Sigmoid colon (tissue), 4 donors: ENCODE data around the gene PGM5.
A peak's percentile ranks its signal among the peaks of the same experiment; 100 is the strongest.

Source experiments
- POLR2A ChIP-seq, 2 donors: fragments of 450-650 bp; IDR thresholded peaks; one replicate each; pipeline ENCODE4 v1.6.1; 2016; ENCODE audit warnings: antibody characterized with exemption in 2 of 2, mild to moderate bottlenecking in 2 of 2, moderate library complexity in 2 of 2
- POLR2AphosphoS5 ChIP-seq, 4 donors: sonication (generic); formaldehyde crosslinking; IDR thresholded peaks; one replicate each; pipeline ENCODE4 v1.6.1; 2017; ENCODE audit warnings: antibody characterized with exemption in 4 of 4
- TF ChIP-seq, protein P1 (sequence below), 4 experiments: fragments of 450-650 bp in 3 of 4; fragments of 200-600 bp in 1 of 4; IDR thresholded peaks; one replicate each; pipeline ENCODE4 v1.5.1; 2016 to 2019; ENCODE audit warnings: antibody characterized with exemption in 4 of 4, mild to moderate bottlenecking in 3 of 4, moderate library complexity in 2 of 4

DNA sequence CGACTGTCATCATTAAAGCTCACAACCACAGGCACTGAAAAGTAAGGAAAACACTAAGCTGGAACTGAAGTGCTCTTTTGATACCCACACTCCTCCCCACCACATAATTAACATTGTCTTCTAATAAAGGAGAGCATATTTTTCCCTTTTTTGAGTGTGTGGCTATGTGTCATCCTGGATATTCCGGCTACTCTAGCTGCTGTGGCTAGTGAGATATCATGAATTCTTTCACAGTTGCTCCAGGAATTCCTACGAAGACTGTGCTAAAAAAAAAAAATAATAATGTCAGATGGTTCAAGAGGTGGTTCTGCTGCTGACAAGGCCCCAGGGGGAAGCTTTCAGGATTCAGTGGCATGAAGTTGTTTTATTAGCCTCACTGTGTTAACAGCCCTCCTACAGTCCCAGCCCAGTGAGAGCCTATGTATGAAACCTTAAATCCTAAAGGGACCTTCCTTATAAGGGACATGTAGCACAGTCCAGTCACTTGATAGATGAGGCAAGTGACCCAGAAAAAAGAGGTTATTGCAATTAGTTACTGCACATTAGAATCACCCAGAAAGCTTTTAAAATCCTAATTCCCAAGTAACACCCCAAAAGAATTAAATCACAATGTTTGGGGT, 137.7 kb downstream of the PGM5 start:
- TF ChIP-seq, protein P1, sequence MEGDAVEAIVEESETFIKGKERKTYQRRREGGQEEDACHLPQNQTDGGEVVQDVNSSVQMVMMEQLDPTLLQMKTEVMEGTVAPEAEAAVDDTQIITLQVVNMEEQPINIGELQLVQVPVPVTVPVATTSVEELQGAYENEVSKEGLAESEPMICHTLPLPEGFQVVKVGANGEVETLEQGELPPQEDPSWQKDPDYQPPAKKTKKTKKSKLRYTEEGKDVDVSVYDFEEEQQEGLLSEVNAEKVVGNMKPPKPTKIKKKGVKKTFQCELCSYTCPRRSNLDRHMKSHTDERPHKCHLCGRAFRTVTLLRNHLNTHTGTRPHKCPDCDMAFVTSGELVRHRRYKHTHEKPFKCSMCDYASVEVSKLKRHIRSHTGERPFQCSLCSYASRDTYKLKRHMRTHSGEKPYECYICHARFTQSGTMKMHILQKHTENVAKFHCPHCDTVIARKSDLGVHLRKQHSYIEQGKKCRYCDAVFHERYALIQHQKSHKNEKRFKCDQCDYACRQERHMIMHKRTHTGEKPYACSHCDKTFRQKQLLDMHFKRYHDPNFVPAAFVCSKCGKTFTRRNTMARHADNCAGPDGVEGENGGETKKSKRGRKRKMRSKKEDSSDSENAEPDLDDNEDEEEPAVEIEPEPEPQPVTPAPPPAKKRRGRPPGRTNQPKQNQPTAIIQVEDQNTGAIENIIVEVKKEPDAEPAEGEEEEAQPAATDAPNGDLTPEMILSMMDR (IDR thresholded peaks at IDR 0.05), result no peak
- no peak for TF ChIP-seq POLR2A (IDR thresholded peaks at IDR 0.05)
- peak in 2 of 4 donors; percentile 7 for TF ChIP-seq POLR2AphosphoS5 (IDR thresholded peaks at IDR 0.05)
